Lower leg skin (tissue), 3 donors: ENCODE measurements around the gene AP1G1.

Source experiments
- CTCF ChIP-seq, 3 donors: fragments of 450-650 bp; IDR thresholded peaks; one replicate each; pipeline ENCODE4 v1.5.1; 2016; ENCODE audit warnings: antibody characterized with exemption in 3 of 3, mild to moderate bottlenecking in 3 of 3, moderate library complexity in 2 of 3
- POLR2A ChIP-seq, 2 donors: fragments of 450-650 bp; IDR thresholded peaks; one replicate each; pipeline ENCODE4 v1.6.1; 2016 to 2017; ENCODE audit warnings: antibody characterized with exemption in 2 of 2, mild to moderate bottlenecking in 1 of 2, moderate library complexity in 1 of 2

GRCh38 chr16:71853413-71853812 lies 44.8 kb upstream of the AP1G1 start:
- TF ChIP-seq CTCF (IDR thresholded peaks at IDR 0.05) (no peak), POLR2A (IDR thresholded peaks at IDR 0.05) (no peak)
